GM21825 (cell line): ENCODE results near the gene SSU72.
"Not testable (repeated sequence)": the region's sequence is repeated elsewhere in the genome, so short reads cannot be mapped to it uniquely, and the experiment has no call there.

Source experiments
- ATAC-seq: cut with Tn5 transposase; IDR thresholded peaks from one replicate; pipeline ENCODE4 v1.9.1; 2021; ENCODE audit warnings: mild to moderate bottlenecking, moderate library complexity; ENCODE audit not compliant: unreplicated experiment

The SSU72 gene

GRCh38 chr1:1531947-1532346 is 42.7 kb downstream of the SSU72 start:
- ATAC-seq: no peak

GRCh38 chr1:1529936-1530335 is 44.7 kb downstream of the SSU72 start:
- no peak for ATAC-seq

DNA sequence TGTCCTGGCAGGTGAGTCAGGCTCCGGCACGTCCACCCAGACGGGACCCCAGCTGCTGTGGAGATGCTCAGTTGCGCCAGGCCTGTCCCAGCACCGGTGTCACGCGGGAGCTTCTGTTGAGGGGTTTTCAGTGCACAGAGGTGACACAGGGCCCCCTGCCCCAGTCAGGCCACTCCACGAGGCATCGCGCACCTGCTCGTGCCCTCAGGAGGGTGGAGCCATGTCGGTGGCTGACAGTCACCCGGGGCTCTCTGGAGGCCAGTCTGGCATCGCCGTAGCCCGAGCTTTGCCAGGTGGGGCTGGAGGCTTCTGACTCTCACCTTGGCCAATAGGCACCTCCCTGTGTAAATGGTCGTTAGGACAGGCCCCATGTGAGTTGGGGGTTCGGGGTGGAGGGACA is 45.3 kb downstream of the SSU72 start:
- ATAC-seq: no peak

DNA sequence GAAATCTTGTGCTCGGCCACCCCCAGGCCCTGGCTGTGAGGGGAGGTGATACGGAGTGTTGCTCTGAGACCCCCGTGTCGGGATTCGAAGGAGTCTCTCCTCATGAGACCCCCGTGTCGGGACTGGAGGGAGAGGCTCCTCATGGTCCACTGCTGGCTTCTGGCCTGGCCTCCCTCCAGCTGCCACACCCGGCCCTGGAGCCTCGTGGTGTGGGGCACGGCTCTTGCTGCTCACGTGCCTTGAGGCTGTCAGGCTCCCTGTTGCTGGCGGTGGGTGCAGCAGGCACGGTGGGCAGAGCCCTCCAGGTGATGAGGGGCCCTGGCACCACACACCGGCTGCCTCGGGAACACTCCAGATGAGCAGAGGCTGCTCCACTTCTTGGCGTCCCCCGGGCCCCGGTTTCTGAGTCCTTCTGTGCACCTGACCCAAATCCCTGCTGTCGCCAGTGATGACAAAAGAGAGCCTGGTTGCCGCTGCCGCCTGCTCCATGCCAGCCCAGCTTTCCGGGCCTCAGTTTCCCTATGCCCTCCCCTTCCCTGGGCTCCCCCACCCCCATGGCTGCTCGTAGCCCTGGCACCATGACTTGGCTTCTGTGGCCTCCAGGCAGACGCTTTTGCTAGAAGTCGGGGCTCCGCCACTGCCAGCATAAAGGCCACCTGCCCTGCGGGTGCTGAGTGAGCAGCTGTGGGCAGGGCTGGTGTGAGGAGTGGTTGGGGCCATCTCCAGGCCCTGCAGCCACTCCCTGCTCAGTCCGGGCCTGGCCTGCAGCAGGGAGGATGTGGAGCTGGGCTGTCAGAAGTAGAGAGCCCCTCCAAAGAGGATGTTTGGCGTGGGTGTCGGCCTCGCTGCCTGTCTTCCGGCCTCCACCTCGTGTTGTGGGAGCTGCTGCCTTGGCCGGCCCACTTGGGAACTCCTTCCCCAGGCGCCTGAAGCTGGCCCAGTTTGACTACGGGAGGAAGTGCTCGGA is 46.1 kb downstream of the SSU72 start:
- ATAC-seq: no peak

GRCh38 chr1:1527092-1527816 is 47.4 kb downstream of the SSU72 start:
- ATAC-seq: no peak

- not testable (repeated sequence) for ATAC-seq
These were observed 48.2 kb downstream of the SSU72 start for GRCh38 chr1:1526476-1526875.

GRCh38 chr1:1524750-1525383 is 49.8 kb downstream of the SSU72 start:
- ATAC-seq: not testable (repeated sequence)

DNA sequence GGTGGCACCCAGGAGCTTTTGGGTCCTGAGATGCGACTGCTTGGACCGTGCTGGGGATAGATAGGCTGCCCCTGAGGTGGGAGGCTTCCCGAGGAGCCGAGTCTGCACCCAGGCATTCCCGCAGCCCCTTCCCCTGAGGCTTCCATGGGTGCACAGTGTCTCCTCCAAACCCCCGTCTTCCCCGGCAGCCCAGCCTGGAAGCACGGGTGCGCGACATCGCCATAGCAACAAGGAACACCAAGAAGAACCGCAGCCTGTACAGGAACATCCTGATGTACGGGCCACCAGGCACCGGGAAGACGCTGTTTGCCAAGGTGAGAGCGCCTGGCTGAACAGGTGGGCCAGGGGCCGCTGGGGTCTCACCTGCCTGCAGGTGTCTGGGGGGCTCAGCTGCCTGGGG is 51.0 kb downstream of the SSU72 start:
- not testable (repeated sequence) for ATAC-seq

DNA sequence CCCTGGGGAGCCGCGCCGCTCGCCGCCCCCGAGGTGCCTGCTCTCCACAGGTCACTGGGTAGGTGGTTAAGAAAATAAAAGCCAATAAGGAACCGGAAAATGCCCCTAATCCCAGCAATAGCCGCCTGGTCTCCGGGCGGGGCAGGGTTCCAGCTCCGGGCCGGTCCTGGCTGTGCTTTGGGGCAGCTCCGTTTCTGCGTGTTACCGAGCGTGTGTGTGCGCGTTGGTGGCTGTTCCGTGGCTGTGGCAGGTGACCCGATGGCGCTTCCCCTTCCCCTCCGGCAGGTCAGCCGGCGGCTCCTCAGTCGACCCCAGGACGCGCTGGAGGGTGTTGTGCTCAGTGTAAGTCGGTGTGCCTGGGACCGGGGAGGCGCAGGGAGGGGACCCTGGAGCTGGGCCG is 51.4 kb downstream of the SSU72 start:
- ATAC-seq: not testable (repeated sequence)

- not testable (repeated sequence) for ATAC-seq
These were observed 52.1 kb downstream of the SSU72 start for GRCh38 chr1:1522536-1522935.

GRCh38 chr1:1521331-1521730 is 53.3 kb downstream of the SSU72 start:
- ATAC-seq: no peak

DNA sequence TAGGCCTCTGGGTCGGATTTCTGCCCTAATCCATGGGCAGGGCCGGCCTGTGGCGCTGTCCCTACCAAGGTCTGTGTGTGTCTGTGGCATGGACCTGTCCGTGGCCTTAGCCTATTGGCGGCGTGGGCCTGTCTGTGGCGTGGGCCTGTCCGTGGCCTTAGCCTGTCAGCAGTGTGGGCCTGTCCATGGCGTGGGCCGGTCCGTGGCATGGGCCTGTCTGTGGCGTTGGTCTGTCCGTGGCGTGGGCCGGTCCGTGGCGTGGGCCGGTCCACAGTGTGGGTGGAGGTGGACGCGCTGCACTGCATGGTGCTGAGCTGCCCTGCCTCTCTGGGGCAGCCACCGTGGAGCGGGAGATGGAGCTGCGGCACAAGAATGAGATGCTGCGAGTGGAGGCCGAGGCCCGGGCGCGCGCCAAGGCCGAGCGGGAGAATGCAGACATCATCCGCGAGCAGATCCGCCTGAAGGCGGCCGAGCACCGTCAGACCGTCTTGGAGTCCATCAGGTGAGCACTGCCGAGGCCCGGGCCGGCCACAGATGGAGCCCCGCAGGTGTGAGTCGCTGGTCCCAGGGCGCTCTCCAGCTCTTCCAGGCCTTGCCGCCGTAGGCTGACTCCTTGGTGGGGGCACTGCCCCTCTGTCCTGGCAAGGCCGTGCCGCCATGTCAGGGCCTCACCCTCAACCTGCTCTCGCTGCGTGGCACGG is 54.7 kb downstream of the SSU72 start:
- ATAC-seq: not testable (repeated sequence)

DNA sequence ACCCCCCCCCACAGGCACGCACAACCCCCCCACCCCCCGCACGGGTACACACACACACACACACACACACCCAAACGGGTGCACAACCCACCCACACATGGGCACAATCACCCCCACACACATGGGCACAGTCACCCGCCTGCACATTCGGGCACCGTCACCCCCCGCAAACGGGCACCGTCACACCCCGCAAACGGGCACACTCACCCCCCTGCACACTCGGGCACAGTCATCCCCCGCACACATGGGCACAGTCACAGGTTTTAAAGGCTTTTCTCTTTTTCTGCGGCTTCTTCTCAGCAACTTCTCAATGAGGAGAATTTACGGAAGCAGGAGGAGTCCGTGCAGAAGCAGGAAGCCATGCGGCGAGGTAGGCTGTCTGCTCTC is 56.0 kb downstream of the SSU72 start:
- ATAC-seq: not testable (repeated sequence)

DNA sequence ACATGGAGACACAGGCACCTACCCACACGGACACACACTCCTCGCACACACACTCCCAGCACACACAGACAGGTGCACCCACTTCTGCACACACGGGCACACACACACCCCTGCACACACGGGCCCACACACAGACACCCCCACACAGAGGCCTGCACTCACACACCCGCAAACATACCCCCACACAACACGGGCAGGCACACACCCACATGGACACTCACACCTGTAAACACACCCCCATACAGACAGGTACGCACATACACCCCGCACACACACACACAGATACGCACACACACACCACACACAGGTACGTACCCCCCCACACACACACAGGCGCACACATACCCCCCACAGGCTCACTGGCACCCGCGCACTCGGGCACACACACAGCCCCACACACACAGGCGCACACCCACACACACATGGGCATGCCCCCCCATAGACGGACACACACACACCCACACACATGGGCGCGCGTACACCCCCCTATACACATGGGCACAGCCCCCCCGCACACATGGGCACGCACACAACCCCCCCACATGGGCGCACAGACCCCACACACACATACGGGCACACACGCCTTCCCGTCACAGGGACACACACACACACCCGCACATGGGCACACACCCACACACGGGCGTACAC is 56.6 kb downstream of the SSU72 start:
- ATAC-seq: no peak

DNA sequence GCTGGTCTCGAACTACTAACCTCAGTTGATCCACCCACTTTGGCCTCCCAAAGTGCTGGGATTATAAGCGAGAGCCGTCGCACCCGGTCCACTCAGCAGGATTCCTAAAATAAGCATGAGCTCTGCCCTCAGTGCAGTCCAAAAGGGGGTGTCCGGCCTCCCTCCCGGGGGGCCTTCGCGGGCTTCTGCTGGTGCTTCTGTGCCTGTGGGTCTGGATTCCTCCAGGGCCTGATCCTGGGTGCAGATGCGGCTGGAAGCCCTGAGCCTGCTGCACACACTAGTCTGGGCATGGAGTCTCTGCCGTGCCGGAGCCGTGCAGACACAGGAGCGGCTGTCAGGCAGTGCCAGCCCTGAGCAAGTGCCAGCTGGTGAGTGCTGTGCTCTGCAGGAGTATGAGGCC is 57.7 kb downstream of the SSU72 start:
- not testable (repeated sequence) for ATAC-seq

DNA sequence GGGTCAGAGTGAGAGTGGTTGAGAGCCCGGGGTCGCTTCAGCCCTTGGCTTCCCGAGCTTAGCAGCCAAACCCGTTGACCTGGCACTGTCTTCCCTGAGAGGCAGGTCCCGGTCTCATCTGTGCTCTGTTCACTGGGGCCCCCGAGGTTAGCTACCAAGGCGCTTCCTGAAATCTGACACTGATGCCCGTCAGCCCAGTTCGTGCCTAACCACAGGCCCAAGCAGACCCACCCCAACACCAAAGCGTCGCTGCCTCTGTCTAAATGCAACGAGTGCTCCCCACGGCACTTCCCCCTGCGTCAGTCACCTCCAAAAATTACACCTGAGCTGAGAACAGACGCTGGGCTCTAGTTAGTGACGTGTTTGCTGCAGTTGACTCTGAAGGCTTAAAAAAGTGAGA is 60.3 kb downstream of the SSU72 start:
- ATAC-seq: not testable (repeated sequence)

GRCh38 chr1:1513675-1514074 is 61.0 kb downstream of the SSU72 start:
- not testable (repeated sequence) for ATAC-seq

- ATAC-seq: peak; percentile 13
These were observed 62.2 kb downstream of the SSU72 start for GRCh38 chr1:1512425-1512824.

DNA sequence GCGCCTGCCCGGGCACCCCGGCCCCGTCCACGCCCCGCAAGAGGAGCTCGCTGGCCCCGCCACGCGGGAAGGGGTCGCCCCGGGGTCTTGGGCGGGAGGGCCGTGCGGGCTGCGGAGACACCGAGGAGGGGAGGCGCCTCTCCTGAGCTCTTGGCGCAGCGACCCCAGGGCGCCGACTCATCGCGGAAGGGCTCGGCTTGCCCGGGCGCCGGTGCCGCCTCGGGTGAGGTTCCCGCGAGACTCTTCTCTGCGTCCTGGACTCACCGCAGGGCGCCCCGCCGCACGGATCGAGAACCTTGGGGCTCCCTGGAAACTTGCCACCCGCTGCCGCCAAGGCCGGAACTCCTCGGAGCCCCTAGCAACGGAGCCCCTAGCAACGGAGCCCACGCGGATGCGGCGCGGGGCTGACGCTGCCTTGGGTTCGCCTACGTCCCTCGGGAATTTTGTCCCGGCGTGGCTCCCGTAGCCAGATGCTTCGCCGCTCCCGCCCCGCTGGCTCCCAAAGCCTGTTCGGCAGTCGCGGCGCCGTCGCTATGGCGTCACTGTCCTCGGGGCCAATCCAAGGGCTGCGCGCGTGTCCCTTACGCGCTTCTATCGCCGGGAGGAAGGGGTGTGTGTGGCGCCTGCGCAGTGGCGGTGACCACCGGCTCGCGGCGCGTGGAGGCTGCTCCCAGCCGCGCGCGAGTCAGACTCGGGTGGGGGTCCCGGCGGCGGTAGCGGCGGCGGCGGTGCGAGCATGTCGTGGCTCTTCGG is 63.0 kb downstream of the SSU72 start, which contains the start of gene ATAD3A:
ATAD3A (plus strand) TSS at position 630 of the 753 bp plus-strand sequence; CDS start at position 737, 107 bp downstream.
- peak; percentile 82 for ATAC-seq
